Hepatocyte (in vitro differentiated cells): ENCODE results near the gene ASB10. TPM values are rescaled to one million over a fixed set of nuclear protein-coding genes. Genes with fewer than 3 reads are reported as not detected.
A peak's percentile ranks its signal among the peaks of the same experiment; 100 is the strongest.

ENCODE experiments used
- DNase-seq: peaks from one replicate; pipeline ENCODE4 v3.0.0-alpha.2; 2016; ENCODE audit warnings: low spot score
- H2AFZ ChIP-seq: fragments of 200-600 bp; sonication (generic); 2 replicates; pipeline ENCODE4 v1.6.0; 2016; ENCODE audit warnings: antibody characterized with exemption, mild to moderate bottlenecking
- H3K27ac ChIP-seq: fragments of 200-600 bp; sonication (generic); 2 replicates; pipeline ENCODE4 v1.5.1; 2016; ENCODE audit warnings: mild to moderate bottlenecking
- H3K27me3 ChIP-seq: fragments of 200-600 bp; sonication (generic); 2 replicates; pipeline ENCODE4 v1.6.1; 2016
- H3K36me3 ChIP-seq: fragments of 200-600 bp; sonication (generic); replicated peaks from 2 replicates; pipeline ENCODE4 v1.5.1; 2016; ENCODE audit warnings: low read depth; ENCODE audit not compliant: insufficient read depth
- H3K4me1 ChIP-seq: fragments of 200-600 bp; sonication (generic); 2 replicates; pipeline ENCODE4 v1.5.1; 2016; ENCODE audit warnings: mild to moderate bottlenecking, moderate library complexity; ENCODE audit not compliant: insufficient read depth
- H3K4me2 ChIP-seq: fragments of 200-600 bp; sonication (generic); 2 replicates; pipeline ENCODE4 v1.6.0; 2016
- H3K4me3 ChIP-seq: fragments of 200-600 bp; sonication (generic); 2 replicates; pipeline ENCODE4 v1.5.1; 2016; ENCODE audit warnings: mild to moderate bottlenecking
- H3K79me2 ChIP-seq: fragments of 200-600 bp; sonication (generic); 2 replicates; pipeline ENCODE4 v1.6.0; 2017; ENCODE audit warnings: mild to moderate bottlenecking
- H3K9me2 ChIP-seq: fragments of 200-600 bp; sonication (generic); replicated peaks from 2 replicates; pipeline ENCODE4 v1.6.0; 2017; ENCODE audit warnings: mild to moderate bottlenecking; ENCODE audit not compliant: insufficient read depth
- H3K9me3 ChIP-seq: fragments of 200-600 bp; sonication (generic); 2 replicates; pipeline ENCODE4 v1.5.1; 2016; ENCODE audit warnings: low read depth, mild to moderate bottlenecking
- H4K20me1 ChIP-seq: fragments of 200-600 bp; sonication (generic); 2 replicates; pipeline ENCODE4 v1.6.0; 2016; ENCODE audit warnings: mild to moderate bottlenecking; ENCODE audit not compliant: insufficient read depth, poor library complexity, severe bottlenecking
- EZH2 ChIP-seq: fragments of 200-600 bp; sonication (generic); IDR thresholded peaks from 2 replicates; pipeline ENCODE4 v1.6.1; 2016; ENCODE audit warnings: antibody characterized with exemption, mild to moderate bottlenecking, borderline replicate concordance
- EZH2phosphoT487 ChIP-seq: fragments of 200-600 bp; sonication (generic); IDR thresholded peaks from one replicate; pipeline ENCODE4 v1.6.1; 2018; ENCODE audit warnings: antibody characterized with exemption, mild to moderate bottlenecking, low read depth, moderate library complexity; ENCODE audit not compliant: unreplicated experiment, severe bottlenecking
- WGBS: methylation state at CpG from one replicate; pipeline ENCODE4 v1.1.6; 2016; ENCODE audit warnings: low lambda C conversion rate; ENCODE audit errors: missing lambda C conversion rate; 5-methylcytosine and 5-hydroxymethylcytosine counted together
- polyA plus RNA-seq: library from polyadenylated mRNA; unstranded; fragments of >200 nt; fragmentation: Nextera tagmentation; extraction: Ambion mirVana; gene quantifications from 2 replicates; pipeline ENCODE4 v1.2.1, GENCODE V29; 2016
- total RNA-seq: library from RNA; depleted of rRNA; stranded (reverse); fragments of >200 nt; gene quantifications from 2 replicates; pipeline ENCODE4 v1.2.3, GENCODE V29; 2014
- TF ChIP-seq, protein P1 (sequence below): fragments of 200-600 bp; sonication (generic); IDR thresholded peaks from 2 replicates; pipeline ENCODE4 v1.5.1; 2016; ENCODE audit warnings: antibody characterized with exemption, mild to moderate bottlenecking; ENCODE audit not compliant: poor library complexity

Gene ASB10
- total and polyA plus RNA-seq, 2 experiments from 2014 or later: not detected

DNA sequence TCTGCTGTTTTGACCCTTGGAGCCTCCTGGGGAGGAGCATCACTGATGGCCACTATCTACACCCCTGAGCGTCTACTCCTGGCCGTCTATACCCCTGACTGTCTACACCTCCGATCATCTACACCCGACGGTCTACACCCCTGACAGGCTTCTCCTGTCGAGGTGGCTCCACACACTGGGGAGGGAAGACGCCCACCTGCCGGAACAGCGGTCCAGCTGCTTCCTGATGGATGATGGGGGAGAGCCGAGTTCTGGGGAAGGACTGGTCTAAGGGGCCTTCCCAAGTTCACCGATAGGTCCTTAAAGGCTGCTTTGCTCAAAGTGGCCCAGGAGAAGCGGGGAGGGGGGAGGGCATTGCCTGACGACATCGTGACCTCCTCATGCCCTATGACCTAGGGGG, 58.9 kb downstream of the ASB10 start:
- H3K79me2 ChIP-seq: no peaks in the 10 kb centered on the region
- H3K4me2 ChIP-seq: no peak overlapping the region
- H3K9me2 ChIP-seq: no peaks in the 10 kb centered on the region
- WGBS: 88% methylated on average over 14 of the region's 14 CpGs
- H2AFZ ChIP-seq: no peak overlapping the region
- H3K4me3 ChIP-seq: no peak overlapping the region
- no peaks in the 10 kb centered on the region for H3K36me3 ChIP-seq
- peaks cover 6% of the 10 kb centered on the region for H3K4me1 ChIP-seq
- DNase-seq: no peak
- no peaks in the 10 kb centered on the region for H3K9me3 ChIP-seq
- TF ChIP-seq EZH2: no peak
- TF ChIP-seq EZH2phosphoT487: no peak
- TF ChIP-seq, protein P1, sequence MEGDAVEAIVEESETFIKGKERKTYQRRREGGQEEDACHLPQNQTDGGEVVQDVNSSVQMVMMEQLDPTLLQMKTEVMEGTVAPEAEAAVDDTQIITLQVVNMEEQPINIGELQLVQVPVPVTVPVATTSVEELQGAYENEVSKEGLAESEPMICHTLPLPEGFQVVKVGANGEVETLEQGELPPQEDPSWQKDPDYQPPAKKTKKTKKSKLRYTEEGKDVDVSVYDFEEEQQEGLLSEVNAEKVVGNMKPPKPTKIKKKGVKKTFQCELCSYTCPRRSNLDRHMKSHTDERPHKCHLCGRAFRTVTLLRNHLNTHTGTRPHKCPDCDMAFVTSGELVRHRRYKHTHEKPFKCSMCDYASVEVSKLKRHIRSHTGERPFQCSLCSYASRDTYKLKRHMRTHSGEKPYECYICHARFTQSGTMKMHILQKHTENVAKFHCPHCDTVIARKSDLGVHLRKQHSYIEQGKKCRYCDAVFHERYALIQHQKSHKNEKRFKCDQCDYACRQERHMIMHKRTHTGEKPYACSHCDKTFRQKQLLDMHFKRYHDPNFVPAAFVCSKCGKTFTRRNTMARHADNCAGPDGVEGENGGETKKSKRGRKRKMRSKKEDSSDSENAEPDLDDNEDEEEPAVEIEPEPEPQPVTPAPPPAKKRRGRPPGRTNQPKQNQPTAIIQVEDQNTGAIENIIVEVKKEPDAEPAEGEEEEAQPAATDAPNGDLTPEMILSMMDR: no peak
- H3K27me3 ChIP-seq: no peaks in the 10 kb centered on the region
- H4K20me1 ChIP-seq: peaks cover 33% of the 10 kb centered on the region
- H3K27ac ChIP-seq: no peak overlapping the region

DNA sequence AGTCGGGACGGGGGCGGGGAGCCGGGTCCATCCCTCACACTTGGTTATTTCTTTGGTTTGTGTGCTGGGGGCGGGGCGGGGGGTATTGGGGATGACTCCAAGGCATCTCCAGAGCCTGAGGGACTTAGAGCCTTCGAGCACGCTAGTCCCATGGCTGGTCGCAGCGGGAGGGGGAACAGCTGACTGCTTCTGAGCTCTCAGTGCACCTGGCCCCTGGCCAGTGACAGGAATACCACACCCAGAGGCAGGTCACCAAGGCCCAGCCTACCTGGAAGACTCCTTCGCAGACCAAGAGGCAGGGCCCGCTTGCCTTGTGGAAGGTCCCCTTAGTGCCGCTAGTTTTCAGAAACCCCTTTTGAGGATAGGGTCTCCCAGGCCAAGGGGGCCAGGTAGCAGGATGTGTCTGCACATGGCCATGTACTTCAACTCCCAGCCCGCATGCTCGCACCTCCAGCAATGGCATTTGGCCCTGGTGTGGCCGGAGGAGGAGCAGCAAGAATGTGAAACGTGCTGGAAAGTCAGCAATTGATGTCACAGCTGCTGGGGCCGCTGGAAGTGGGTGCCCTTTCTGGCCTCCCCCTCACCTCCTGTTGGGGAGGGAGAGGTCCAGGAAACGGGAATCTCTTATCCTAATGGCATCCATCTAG, 60.4 kb downstream of the ASB10 start:
- Histone ChIP-seq H3K27me3 (no peaks in the 10 kb centered on the region), H3K36me3 (no peaks in the 10 kb centered on the region), H3K4me3 (no peak overlapping the region), H3K4me1 (peaks cover 6% of the 10 kb centered on the region), H3K79me2 (no peaks in the 10 kb centered on the region), H2AFZ (no peak overlapping the region), H3K9me3 (no peaks in the 10 kb centered on the region), H4K20me1 (peaks cover 33% of the 10 kb centered on the region), H3K4me2 (peak overlapping the region; percentile 96), H3K9me2 (no peaks in the 10 kb centered on the region), H3K27ac (no peak overlapping the region)
- TF ChIP-seq, protein P1: no peak
- TF ChIP-seq EZH2 (no peak), EZH2phosphoT487 (no peak)
- 77% methylated on average over 14 of the region's 19 CpGs for WGBS
- DNase-seq: no peak

DNA sequence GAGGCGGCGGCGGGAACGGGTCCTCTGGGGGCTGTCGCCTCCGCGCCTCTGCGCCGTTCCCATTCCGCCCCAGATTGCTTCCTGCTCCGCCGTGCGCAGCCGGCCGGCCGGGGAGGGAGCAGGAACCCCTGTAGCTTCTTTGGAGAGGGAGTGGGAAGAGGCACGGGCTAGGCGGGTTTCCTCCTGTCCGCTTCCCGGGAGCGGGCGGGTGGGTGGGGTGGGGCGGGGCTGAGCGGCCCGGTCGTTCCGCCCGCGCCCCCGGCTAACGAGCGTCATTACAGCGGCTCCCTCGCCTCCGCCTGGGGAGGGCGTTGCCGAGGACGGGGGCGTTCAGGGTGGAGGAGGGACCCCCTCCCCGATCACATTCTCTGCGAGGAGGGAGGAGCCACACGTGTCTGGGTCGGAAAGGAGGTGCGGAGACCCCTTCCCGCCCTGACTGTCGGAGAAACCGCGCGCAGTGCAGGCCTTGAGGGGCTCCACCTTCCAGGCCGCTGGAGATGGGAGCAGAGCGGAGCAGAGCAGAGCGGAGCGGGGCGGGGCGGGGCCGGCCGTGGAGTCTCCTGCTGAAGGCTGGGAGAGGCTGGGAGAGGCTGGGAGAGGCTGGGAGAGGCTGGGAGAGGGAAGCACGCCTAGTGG, 61.1 kb downstream of the ASB10 start:
- H2AFZ ChIP-seq: no peak overlapping the region
- no peak overlapping the region for H3K27ac ChIP-seq

More for the DNA sequence above, 61.1 kb downstream of the ASB10 start:
- Histone ChIP-seq H3K79me2 (no peaks in the 10 kb centered on the region), H3K4me1 (peaks cover 6% of the 10 kb centered on the region), H4K20me1 (peaks cover 33% of the 10 kb centered on the region), H3K4me3 (no peak overlapping the region), H3K9me3 (no peaks in the 10 kb centered on the region), H3K4me2 (peak overlapping the region; percentile 96), H3K27me3 (no peaks in the 10 kb centered on the region), H3K36me3 (no peaks in the 10 kb centered on the region), H3K9me2 (no peaks in the 10 kb centered on the region)
- DNase-seq: peak; percentile 50
- TF ChIP-seq EZH2 (no peak), EZH2phosphoT487 (no peak)
- TF ChIP-seq, protein P1: no peak
- WGBS: 19% methylated on average over 21 of the region's 58 CpGs

Other genes with a start within 250 kb of the ASB10 start
- gene KCNH2, start 208.9 kb downstream of the ASB10 start, total RNA-seq: 8.4 and 9.4 TPM in 2 replicates
- 9.1 and 11.3 TPM in 2 replicates for gene KCNH2, start 208.9 kb downstream of the ASB10 start, polyA plus RNA-seq
- gene NOS3, start 196.2 kb downstream of the ASB10 start, total RNA-seq: 8.1 and 9.8 TPM in 2 replicates
- gene NOS3, start 196.2 kb downstream of the ASB10 start, polyA plus RNA-seq: 15.3 and 17.4 TPM in 2 replicates
- gene ATG9B, start 162.8 kb downstream of the ASB10 start, total RNA-seq: 0.64 and 0.80 TPM in 2 replicates
- gene ATG9B, start 162.8 kb downstream of the ASB10 start, polyA plus RNA-seq: 2.4 and 13.2 TPM in 2 replicates
- gene ABCB8, start 158.8 kb downstream of the ASB10 start, total RNA-seq: 22.6 and 24.4 TPM in 2 replicates
- gene ABCB8, start 158.8 kb downstream of the ASB10 start, polyA plus RNA-seq: 32.6 and 41.2 TPM in 2 replicates
- 2.9 and 4.5 TPM in 2 replicates for gene ASIC3, start 138.7 kb downstream of the ASB10 start, total RNA-seq
- 2.1 and 7.0 TPM in 2 replicates for gene ASIC3, start 138.7 kb downstream of the ASB10 start, polyA plus RNA-seq
- gene CDK5, start 129.4 kb downstream of the ASB10 start, total RNA-seq: 15.2 and 17.4 TPM in 2 replicates
- 29.4 and 39.4 TPM in 2 replicates for gene CDK5, start 129.4 kb downstream of the ASB10 start, polyA plus RNA-seq
- 153 and 188 TPM in 2 replicates for gene SLC4A2, start 127.7 kb downstream of the ASB10 start, total RNA-seq
- 167 and 175 TPM in 2 replicates for gene SLC4A2, start 127.7 kb downstream of the ASB10 start, polyA plus RNA-seq
- gene FASTK, start 106.4 kb downstream of the ASB10 start, total RNA-seq: 105 and 107 TPM in 2 replicates
- gene FASTK, start 106.4 kb downstream of the ASB10 start, polyA plus RNA-seq: 193 and 202 TPM in 2 replicates
- 40.5 and 45.0 TPM in 2 replicates for gene TMUB1, start 103.8 kb downstream of the ASB10 start, total RNA-seq
- gene TMUB1, start 103.8 kb downstream of the ASB10 start, polyA plus RNA-seq: 83.1 and 91.9 TPM in 2 replicates
- gene AGAP3, start 100.8 kb downstream of the ASB10 start, total RNA-seq: 23.7 and 44.0 TPM in 2 replicates
- 56.7 and 63.5 TPM in 2 replicates for gene AGAP3, start 100.8 kb downstream of the ASB10 start, polyA plus RNA-seq
- gene GBX1, start 19.6 kb downstream of the ASB10 start, total RNA-seq: not detected in 2 replicates
- gene GBX1, start 19.6 kb downstream of the ASB10 start, polyA plus RNA-seq: not detected in 2 replicates
- not detected in 2 replicates for gene H2BK1, start 23.2 kb upstream of the ASB10 start, total RNA-seq
- gene H2BK1, start 23.2 kb upstream of the ASB10 start, polyA plus RNA-seq: not detected in 2 replicates
- gene ABCF2, start 40.0 kb upstream of the ASB10 start, total RNA-seq: 35.3 and 35.8 TPM in 2 replicates
- gene ABCF2, start 40.0 kb upstream of the ASB10 start, polyA plus RNA-seq: 25.6 and 32.9 TPM in 2 replicates
- 36.9 and 51.0 TPM in 2 replicates for gene CHPF2, start 45.2 kb upstream of the ASB10 start, total RNA-seq
- gene CHPF2, start 45.2 kb upstream of the ASB10 start, polyA plus RNA-seq: 68.2 and 70.0 TPM in 2 replicates
- gene SMARCD3, start 61.4 kb upstream of the ASB10 start, total RNA-seq: 38.0 and 42.4 TPM in 2 replicates
- 73.1 and 111 TPM in 2 replicates for gene SMARCD3, start 61.4 kb upstream of the ASB10 start, polyA plus RNA-seq
- gene NUB1, start 154.6 kb upstream of the ASB10 start, total RNA-seq: 38.6 and 42.5 TPM in 2 replicates
- gene NUB1, start 154.6 kb upstream of the ASB10 start, polyA plus RNA-seq: 22.6 and 28.4 TPM in 2 replicates
- gene WDR86, start 222.8 kb upstream of the ASB10 start, total RNA-seq: 10.6 and 15.5 TPM in 2 replicates
- gene WDR86, start 222.8 kb upstream of the ASB10 start, polyA plus RNA-seq: 12.4 and 19.1 TPM in 2 replicates